GM21619 (cell line): ENCODE results near the gene SUSD6.

Source experiments
- ATAC-seq: cut with Tn5 transposase; IDR thresholded peaks from one replicate; pipeline ENCODE4 v1.9.1; 2021; ENCODE audit not compliant: unreplicated experiment

Gene SUSD6

DNA sequence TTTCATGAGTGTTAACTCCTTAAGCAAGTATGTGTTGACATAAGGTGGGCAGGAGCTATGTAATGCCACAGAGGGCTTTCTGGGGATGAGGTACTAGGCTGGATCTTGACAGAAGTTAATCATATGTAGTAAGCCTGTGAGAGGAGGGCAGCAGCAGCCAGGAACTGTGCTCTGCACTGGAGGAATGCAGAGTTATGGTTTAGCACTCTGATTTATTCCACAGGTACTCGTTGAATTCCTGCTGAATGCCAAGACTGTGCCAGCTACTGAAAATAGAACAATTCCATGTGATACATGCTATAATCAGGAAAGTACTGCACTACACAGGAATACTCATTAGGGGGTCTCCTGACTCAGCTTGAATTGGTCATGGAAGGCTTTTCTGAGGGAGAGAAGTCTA, 58.7 kb downstream of the SUSD6 start:
- no peak for ATAC-seq

DNA sequence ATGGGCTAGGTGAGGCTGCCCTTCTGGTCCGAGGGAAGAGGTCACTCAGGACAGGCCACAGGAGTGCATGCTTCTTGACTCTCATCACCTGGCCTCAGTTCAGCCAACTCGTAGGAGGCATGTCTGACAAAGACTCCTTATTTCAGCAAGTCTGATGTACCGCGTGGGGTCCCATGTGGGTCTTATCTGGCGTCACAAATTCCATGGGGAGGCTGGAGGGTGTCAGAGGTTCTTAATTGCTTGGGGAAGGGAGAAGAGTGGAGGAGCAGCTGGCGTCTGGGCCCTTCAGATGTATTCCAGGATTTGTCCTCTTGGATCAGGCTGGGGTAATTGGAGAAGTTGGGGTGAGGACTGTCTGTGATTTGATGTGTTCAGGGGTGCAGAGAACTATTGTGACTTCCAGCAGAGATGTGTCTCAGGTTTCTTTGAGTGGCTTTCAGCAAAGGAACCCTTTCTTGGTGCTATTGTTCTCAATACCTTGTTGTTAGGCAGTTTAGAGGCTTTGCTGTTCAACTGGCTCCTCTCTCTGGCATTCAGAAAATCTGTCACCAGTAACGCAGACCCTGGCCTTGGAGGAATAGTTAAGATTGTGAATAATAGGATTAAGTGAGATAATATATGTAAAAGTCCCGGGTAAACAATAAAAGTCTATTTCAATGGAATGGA, 60.1 kb downstream of the SUSD6 start:
- ATAC-seq, result no peak

DNA sequence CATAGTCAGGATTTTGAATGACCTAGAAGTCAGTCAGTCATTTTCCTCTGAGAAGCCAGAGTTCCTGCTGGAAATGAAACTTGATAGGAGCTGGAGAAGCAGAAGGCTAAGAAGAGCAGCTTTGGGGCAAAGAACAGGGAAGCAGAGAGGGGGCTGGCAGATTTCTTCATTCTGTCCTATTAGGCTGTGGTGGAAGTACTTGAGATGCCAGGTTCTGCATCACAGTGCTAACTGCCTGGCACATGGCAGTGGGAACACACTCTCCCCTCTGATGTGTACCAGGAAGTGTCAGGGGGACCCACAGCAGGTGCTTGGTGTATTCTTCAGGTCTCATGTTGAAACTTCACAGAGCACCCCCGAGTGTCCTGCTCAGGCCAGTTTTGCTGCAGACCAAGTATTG, 61.0 kb downstream of the SUSD6 start:
- no peak for ATAC-seq

DNA sequence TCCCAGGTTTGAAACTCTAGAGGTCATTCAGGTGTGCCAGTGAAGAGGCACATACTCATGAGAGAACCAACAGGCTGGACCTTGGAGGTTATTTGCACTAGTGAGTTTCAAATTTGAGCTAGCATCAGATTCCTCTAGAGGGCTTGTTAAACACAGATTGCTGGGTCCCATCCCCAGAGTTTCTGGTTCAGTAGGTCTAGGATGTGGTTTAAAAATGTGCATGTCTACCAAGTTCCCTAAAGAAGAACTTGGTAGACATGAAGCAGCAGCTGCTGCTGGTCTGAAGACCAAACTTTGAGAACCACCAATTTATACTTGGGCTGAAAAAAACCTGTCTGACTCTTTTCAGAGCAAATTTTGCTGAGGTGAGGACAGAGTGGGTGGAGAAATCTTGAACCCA, 61.7 kb downstream of the SUSD6 start:
- peak; percentile 37 for ATAC-seq

DNA sequence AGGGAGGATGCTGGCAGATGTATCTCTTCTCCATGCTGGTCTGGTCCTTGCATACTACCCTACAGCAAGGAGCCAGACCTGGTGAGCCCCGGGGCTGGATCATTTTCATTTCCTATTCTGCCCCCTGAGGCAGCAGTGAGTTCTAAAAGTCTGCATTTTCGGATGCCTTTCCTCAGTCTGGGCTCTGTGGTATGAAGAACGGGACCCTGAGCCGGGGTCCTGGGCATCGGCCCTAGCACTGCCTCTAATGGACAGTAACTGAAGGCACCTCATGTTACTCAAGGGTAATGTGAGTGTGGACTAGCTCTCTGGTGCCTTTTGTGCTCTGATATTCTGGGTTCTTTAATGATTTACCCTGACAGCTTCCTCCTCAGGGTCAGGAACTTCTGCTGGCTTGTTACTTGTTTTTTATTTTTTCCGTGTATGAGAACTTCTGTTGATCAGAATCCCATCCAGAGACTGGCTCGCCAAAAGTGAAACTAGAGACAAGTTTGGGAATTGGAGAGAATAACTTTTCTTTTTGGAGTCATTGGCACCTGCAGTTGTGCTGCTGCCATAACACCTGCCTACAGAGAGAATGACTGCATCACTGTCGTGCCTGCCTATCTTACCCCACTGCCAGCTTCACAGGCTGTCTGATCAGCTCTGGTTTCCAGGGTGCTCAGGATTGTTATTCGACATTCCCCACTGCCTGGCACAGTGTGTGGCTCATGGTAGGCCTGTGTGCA, 62.3 kb downstream of the SUSD6 start:
- peak; percentile 31 for ATAC-seq

DNA sequence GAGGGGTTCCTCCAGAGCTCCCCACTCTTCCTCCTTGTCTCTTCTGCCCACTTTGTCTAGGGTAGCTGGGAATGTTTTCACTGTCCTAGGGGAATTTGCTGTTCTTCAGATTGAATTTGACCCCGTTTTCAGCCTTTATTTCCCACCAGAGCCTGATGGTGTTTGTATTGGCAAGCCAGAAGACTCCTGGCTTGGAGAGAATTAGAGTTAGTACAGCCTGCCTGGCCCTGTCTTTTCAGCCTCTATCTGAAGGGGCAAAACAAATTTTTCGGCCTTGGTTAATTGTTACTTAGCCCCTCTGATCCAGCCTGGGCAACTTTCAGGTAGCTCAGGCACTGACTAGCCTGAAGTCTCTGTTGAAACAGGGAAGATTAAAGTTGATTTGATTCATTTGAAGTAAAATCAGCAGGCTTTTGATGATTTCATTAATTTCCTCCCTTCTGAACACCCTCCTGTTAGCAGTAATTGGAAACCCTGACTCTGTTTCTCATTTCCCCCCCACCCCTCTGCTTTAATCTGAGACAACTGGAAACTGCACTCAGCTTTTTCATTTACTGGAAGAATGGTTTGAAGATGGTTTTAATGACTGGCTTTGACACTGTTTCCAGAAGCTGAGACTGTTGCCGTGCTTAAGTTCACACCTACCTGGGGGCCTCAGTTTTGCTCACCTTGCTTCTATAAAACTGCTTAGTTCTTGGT, 63.3 kb downstream of the SUSD6 start:
- no peak for ATAC-seq

DNA sequence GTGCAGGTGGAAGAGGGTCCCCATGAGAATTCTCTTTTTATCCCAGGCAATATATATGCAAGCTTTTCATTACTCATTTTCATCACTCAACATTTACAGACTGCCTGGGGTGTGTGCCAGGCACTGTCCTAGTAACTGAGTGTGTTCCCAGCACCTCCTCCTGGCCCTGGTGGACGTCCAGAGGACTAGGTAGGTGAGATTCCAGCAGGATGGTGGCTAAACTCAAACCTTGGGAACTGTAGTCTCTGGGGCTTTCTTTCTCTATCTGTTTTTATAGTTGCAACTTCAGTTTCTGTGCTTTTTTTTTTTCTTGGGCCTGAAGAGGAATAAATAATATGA, 63.8 kb downstream of the SUSD6 start:
- ATAC-seq, result no peak

DNA sequence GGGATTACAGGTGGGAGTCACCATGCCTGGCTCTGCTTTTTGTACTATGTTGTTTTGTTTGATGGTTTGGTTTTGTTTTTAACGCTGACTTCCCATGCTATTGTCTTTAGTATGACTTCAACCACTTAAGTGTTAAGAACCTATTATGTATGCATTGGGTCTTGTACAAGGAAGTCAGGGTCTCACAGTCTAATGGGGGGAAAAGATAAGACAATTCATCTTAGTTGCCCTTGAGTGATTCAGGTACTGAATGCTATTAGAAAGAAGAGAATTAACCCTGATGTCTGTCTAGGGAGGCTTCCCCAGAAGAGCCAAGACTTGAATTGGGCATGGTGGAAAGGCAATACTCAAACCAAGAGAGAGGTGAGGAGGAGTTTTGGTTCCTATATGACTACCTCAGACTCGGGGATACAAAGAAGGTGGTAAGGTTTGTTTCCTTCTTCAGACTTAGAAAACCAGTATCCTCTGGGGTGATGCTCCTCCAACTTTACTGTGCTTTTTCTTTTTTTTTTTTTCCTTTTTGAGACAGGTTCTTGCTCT, 64.6 kb downstream of the SUSD6 start:
- peak; percentile 81 for ATAC-seq

DNA sequence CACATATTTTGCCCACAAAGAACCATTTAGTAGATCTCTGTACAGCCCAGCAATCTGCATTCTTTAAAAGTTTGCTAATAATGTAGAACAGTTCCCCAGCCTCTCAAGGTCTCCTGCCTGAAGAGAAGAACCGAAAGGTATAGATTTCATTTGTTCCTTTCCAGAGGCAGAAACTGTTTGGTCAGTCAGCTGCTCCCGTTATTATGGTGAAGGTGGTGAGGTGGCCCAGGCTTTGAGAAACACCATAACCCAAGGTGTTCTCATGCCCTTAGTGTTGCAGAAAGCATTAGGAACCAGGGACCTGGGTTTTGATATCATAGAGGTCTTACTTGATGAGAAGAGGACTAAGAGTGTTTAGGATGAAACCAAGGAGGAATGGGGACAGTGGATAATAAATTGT, 65.3 kb downstream of the SUSD6 start:
- ATAC-seq, result no peak

DNA sequence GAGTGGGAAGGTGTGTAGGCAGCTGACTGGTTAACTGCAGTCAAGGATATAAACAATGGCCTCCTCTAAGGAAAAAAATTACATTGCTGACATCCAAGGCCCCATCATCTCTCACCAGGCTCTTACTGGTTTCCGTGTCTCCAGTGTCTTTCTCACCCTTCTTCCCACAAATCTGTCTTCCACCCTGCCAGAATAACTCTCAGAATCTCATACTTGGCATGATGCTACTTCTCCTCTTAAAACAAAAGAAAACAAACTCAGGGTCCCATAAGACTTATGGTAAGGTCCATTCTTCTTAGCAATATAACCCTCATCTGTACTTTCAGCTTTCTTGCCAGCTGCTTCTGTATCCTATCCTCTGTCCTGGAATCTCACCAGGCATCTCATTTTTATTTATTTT, 68.9 kb downstream of the SUSD6 start:
- ATAC-seq, result no peak

DNA sequence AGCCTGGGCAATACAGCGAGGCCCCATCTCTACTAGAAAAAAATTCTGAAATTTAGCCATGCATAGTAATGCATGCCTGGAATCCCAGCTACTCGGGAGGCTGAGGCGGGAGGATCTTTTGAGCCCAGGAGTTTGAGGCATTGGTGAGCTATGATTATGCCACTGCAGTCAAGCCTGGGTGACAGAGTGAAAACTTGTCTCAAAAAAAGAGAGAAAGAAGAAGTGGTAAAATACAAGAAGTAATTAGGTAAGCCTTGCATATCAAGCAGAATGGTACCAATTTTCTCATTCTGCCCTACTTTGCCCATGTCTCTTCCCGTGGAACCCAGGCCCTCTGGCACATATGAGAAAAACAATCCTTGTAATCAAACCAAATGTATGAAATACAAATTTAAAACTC, 70.7 kb downstream of the SUSD6 start:
- no peak for ATAC-seq

DNA sequence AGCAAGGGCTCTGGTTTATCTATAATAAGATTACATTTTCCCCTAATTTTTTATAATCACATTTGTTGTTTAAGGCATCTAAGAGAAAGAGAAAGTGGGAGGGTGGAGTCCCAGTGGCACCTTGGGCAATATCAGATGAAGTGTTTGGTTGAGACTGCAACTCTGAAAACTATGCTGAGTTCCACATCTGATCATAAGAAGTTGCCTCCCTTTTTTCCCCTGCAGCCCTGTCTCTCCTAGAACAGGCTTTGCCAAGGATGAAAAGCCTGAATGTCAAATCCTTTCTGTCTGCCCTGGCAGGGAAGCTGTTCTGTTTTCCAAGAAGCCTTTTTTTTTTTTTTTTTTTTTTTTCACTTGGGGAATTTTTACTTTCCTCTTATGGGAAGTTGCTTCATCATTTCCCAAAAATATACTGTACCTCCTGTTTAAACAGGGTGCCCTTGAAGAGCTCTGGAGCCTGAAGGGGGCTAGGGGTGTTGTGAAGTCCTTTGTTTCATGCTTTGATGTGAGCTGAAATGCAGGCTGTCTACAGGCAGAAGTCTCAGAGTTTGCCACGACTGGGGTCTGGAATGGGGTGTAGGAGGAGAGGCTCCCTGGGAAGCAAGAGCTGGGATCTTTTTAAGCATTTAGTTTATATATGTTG, 71.3 kb downstream of the SUSD6 start:
- ATAC-seq, result no peak

DNA sequence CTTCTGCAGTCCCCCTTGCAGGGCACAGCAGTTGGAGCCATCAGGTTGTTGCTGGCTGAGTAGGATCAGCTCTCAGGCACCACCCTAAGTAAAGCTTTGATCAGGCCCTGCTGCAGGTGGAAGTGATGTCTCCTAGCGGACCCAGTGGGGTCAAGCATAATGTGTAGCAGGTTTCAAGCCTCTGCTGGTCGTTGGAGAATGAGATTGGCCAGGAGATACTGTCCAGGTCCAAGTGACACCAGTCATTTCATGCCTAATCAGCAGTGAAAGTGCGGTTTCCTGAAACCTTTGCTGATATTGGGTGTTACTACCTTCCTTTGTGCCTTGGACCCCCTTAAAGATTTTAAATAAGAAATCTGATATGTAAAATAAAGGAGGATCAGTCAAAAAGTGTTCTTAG, 72.6 kb downstream of the SUSD6 start:
- no peak for ATAC-seq

DNA sequence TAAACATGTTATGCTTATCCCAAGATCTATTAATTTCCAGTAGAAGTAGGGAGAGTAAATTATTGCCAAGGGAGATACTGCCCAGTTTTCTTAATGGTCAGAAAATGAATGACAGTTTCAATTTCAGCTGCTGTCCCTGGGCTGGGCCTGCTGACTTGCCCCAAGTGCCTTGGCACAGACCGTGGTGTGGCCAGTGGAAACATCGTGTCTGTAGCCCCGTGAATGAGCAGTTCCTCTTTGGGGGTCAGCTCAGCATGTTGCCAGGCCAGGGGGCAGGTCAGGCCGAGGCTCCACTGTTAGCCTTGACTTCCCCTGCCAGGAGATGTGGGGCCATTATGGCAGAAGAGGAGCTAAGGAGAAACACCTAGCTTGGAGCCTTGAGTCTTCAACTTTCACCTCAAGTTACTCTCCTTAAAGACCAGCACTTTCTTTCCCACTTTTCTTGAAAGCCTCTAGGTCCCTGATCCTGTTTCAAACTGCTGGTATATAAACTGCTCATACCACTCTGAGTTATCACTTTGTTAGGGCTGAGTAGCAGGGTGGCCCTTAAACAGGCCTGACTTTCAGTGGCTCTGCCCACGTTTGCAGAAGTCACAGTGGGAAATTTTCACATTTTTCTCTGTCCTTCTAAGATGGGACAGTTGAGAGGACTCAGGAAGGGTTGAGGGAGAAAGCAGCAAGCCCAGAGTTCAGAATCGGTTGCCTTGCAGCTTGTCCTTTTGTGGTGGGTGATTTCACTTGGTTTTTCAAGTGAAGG, 73.2 kb downstream of the SUSD6 start:
- no peak for ATAC-seq

DNA sequence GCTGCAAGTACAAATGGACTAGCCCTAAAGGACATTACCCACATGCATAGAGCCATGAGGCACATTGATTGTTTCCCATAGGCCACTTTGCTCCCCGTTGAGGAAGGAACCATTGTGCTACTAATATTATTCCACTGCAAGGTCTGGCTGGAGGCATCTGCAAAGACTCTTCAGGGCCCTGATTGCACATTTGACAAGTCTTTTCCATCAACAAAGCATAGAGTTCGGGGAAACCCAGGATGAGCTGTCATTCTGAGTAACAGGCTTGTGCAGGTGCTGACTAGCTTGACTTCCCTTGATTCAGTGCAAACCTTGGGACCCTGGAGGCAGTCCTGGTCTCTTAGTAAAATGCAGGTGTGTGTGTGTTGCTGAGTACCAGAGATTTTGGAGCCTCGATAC, 73.8 kb downstream of the SUSD6 start:
- no peak for ATAC-seq

DNA sequence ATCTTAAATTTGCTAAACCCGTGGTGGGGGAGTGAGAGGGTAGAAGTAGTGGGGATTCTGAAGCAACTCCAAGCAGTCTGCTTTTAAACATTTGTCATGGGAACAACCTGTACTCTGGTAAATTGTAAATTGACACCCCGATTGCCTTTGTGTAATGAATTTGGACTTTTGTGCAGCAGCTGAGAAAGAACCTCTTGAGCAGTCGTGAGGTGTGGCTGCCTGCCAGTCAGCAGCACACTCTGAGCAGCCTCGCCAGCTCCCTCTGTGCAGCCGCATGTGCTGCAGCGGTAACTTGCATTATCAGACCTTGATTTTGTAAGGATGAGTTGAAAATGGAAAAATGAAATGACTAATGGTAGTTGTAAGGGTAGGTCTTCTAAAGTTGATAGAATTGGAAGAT, 74.3 kb downstream of the SUSD6 start:
- no peak for ATAC-seq

DNA sequence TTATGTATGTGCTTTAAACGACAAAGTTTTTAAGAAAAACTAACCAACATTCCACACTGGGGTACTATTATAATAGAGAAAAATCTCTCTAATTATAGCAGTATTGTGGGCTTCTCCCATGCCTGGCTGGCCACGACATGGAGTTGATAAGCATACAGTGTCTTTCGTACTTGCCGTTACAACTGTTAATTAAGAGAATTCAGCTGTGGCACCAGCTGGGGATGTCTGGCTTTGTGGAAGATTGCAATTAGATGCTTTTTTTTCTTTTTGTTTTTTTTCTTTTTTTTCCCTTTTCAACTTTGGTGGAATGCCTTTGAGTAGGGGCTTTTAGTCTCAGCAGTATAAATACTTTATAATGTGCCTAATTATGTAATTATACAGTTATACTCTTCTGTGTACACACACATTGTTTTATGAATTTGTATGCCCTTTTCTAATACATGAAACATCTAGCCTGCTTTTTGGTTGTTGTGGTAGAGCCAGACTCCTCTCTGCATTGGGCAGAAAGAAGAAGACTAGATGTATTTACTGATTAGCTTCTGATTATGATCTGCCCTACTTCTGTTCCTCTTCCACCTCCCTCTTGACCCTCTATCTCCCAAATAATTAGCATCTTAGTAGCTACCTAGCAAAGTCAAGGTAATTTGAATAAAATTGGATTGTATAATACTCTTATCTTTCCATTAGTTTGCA, 76.4 kb downstream of the SUSD6 start:
- ATAC-seq, result no peak

DNA sequence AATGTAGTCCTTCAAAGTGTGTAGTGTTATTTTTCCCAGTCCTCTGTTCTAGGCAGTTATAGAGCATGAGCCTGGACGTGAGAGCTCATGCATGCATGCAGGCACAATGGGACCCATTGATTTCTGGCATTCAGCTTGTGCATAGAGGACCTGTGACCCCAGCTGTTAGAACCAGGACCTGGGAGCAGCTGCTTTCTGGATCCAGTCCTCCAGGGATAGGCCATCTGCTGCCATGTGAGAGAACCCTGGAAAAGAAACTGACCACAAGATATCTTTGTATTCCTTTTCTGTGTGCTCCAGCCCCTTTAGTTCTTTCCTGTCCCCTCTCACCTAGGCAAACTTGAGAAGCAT, 76.9 kb downstream of the SUSD6 start:
- no peak for ATAC-seq

DNA sequence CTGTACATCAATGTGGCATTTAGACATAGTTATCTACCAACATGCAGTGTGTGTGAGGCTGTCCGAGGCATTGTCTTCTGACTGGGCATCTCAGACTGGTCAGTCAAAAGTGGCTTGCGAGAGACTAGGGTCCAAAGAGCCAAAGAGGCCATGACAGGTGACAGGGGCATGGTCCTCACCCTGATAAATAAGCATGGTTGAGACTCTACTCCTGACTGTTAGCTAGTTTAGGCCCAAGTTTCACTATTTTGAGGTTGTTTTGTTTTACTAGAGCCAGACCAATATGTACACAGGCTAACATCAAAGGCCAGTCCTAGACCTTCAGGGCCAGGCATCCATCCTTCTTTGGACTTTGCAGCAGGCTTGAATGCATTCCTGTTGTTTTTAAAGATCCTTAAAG, 78.6 kb downstream of the SUSD6 start:
- ATAC-seq, result no peak

DNA sequence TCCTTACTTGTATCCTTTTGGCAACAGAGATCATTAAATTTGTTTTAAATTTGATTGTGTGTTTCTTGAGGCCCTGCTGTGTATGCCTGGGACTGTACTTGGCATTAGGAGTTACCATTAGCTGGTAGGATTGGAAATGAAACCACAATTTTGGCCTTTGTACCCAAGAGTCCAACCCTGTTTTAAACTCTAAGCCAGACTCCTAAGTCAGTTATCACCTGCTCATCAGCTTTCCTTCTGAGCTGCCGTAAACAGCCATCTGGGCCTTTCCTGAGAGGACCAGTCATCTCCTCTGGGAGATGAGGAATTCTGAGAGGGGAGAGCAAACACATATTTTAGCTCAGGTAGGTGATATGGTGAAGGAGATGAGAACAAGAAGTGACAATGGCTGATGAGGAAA, 81.2 kb downstream of the SUSD6 start:
- ATAC-seq, result no peak
